ENCODE data around the gene ZNF609. TPM values are rescaled to one million over a fixed set of nuclear protein-coding genes. Genes with fewer than 3 reads are reported as not detected.
A peak's percentile ranks its signal among the peaks of the same experiment; 100 is the strongest.

Gene ZNF609
- polyA plus RNA-seq, 1 experiment: 28.9 TPM

GRCh38 chr15:64502551-64502950 lies 42.2 kb downstream of the ZNF609 start:
- Histone ChIP-seq H3K4me3 (ENCODE audit: low read depth, low read length) (no peak overlapping the region), H3K27me3 (ENCODE audit: control insufficient read depth, insufficient read depth, low read length) (no peaks in the 10 kb centered on the region), H3K9me3 (ENCODE audit: control insufficient read depth, insufficient read depth, low read length) (no peaks in the 10 kb centered on the region), H3K27ac (ENCODE audit: low read depth, low read length) (peak overlapping the region; percentile 65)
- ChIA-PET CTCF (no interaction called here), POLR2A (interaction anchor here (0.5 to 1.1 kb wide), 3 partner anchors 43 to 183 kb away, joined by 3 to 4 read pairs (median 3); partner anchors contain the start of genes PCLAF and ZNF609)
- TF ChIP-seq, protein P1, sequence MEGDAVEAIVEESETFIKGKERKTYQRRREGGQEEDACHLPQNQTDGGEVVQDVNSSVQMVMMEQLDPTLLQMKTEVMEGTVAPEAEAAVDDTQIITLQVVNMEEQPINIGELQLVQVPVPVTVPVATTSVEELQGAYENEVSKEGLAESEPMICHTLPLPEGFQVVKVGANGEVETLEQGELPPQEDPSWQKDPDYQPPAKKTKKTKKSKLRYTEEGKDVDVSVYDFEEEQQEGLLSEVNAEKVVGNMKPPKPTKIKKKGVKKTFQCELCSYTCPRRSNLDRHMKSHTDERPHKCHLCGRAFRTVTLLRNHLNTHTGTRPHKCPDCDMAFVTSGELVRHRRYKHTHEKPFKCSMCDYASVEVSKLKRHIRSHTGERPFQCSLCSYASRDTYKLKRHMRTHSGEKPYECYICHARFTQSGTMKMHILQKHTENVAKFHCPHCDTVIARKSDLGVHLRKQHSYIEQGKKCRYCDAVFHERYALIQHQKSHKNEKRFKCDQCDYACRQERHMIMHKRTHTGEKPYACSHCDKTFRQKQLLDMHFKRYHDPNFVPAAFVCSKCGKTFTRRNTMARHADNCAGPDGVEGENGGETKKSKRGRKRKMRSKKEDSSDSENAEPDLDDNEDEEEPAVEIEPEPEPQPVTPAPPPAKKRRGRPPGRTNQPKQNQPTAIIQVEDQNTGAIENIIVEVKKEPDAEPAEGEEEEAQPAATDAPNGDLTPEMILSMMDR (IDR thresholded peaks at IDR 0.05; ENCODE audit: low read depth, low read length): no peak
- DNase-seq (ENCODE audit: low read depth, low spot score): no peak

DNA sequence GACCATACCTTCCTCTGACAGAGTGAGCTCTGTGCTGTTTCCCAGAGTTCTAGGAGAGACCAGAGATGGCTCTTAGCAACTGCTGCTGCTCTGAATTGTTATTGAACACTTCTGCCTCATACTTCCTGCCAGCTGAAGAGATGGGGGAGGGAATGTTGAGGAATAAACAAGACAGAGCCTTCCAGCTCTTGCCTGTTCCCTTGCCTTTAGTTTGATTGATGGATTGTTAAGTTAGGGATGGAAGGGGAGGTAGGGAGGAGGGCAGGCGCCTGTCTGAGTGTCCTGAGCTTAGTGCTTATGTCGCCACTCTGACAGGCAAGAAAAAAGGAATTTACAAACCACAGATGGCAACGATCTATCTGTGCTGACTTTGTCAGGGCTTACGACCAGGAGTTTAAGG lies 42.8 kb downstream of the ZNF609 start:
- peak overlapping the region; percentile 65 for H3K27ac ChIP-seq (ENCODE audit: low read depth, low read length)
- H3K9me3 ChIP-seq (ENCODE audit: control insufficient read depth, insufficient read depth, low read length): no peaks in the 10 kb centered on the region
- peak; percentile 24 for DNase-seq (ENCODE audit: low read depth, low spot score)
- POLR2A ChIA-PET: interaction anchor here (0.5 to 1.1 kb wide), 4 partner anchors 13 to 184 kb away, joined by 3 to 5 read pairs (median 4); partner anchors contain the start of genes PCLAF and ZNF609
- H3K4me3 ChIP-seq (ENCODE audit: low read depth, low read length): no peak overlapping the region
- CTCF ChIA-PET: no interaction called here
- TF ChIP-seq, protein P1 (IDR thresholded peaks at IDR 0.05; ENCODE audit: low read depth, low read length): no peak
- no peaks in the 10 kb centered on the region for H3K27me3 ChIP-seq (ENCODE audit: control insufficient read depth, insufficient read depth, low read length)

DNA sequence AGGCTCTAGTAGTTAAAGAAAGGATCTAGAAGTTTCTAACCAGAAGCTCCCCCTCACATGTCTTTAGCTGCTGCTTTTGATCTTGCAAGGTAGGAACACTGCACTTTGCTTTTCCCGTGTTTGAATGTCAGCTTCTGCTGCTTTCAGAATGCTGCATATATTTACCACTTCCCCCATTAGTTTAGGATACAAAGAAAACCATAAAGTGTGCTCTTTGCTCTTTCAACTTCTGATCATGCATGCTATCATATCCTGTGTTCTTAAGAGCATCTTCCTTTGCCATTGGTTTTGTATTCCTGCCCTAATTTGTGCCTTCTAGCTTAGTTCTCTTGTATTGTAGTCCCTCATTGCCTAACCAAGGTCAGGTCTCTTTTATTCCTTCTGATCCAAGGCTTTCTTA lies 43.3 kb downstream of the ZNF609 start:
- POLR2A ChIA-PET: interaction anchor here (0.7 to 1.1 kb wide), 2 partner anchors 13 to 122 kb away, joined by 4 to 5 read pairs; partner anchors contain the start of gene PCLAF
- TF ChIP-seq, protein P1 (IDR thresholded peaks at IDR 0.05; ENCODE audit: low read depth, low read length): no peak
- Histone ChIP-seq H3K4me3 (ENCODE audit: low read depth, low read length) (no peak overlapping the region), H3K9me3 (ENCODE audit: control insufficient read depth, insufficient read depth, low read length) (no peaks in the 10 kb centered on the region), H3K27ac (ENCODE audit: low read depth, low read length) (peak overlapping the region; percentile 65), H3K27me3 (ENCODE audit: control insufficient read depth, insufficient read depth, low read length) (no peaks in the 10 kb centered on the region)
- DNase-seq (ENCODE audit: low read depth, low spot score): no peak
- CTCF ChIA-PET: no interaction called here

DNA sequence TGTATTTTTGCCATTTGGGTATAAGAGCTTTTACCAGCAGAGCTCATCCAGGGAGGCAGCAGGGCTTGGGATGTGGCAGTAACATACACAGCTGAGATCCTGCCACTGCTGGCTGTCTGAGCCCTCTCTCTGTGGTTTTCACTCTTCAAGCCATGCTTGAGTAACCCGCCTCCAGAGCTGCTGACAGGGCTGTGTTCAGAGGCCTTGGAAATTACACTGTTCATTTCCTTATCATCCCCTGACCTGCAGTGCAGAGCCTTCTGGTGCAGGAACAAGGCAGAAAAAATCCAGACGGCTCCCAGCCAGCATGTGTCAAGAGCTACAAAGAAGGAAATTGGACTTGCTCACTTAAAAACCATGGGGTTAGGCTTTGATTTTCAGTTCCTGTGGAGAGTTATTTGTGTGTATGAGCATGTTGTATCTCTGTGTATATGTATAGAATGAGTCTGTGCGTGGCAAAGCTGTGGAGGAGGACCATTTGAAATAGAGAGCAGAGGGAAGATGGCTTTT lies 47.0 kb downstream of the ZNF609 start:
- Histone ChIP-seq H3K4me3 (ENCODE audit: low read depth, low read length) (no peak overlapping the region), H3K27me3 (ENCODE audit: control insufficient read depth, insufficient read depth, low read length) (no peaks in the 10 kb centered on the region), H3K27ac (ENCODE audit: low read depth, low read length) (peak overlapping the region; percentile 62), H3K9me3 (ENCODE audit: control insufficient read depth, insufficient read depth, low read length) (no peaks in the 10 kb centered on the region)
- POLR2A ChIA-PET: interaction anchor here (0.6 to 1.5 kb wide), 5 partner anchors 15 to 249 kb away, joined by 3 to 6 read pairs (median 5); no protein-coding TSS in a partner anchor
- CTCF ChIA-PET: no interaction called here
- peak; percentile 71 for DNase-seq (ENCODE audit: low read depth, low spot score)
- TF ChIP-seq, protein P1 (IDR thresholded peaks at IDR 0.05; ENCODE audit: low read depth, low read length): no peak

- POLR2A ChIA-PET: interaction anchor here (0.6 to 1.5 kb wide), 4 partner anchors 14 to 249 kb away, joined by 3 to 6 read pairs (median 5); no protein-coding TSS in a partner anchor
- Histone ChIP-seq H3K27me3 (ENCODE audit: control insufficient read depth, insufficient read depth, low read length) (no peaks in the 10 kb centered on the region), H3K27ac (ENCODE audit: low read depth, low read length) (no peak overlapping the region), H3K9me3 (ENCODE audit: control insufficient read depth, insufficient read depth, low read length) (no peaks in the 10 kb centered on the region), H3K4me3 (ENCODE audit: low read depth, low read length) (no peak overlapping the region)
- TF ChIP-seq, protein P1 (IDR thresholded peaks at IDR 0.05; ENCODE audit: low read depth, low read length): no peak
- CTCF ChIA-PET: no interaction called here
- DNase-seq (ENCODE audit: low read depth, low spot score): no peak
Measured at GRCh38 chr15:64507845-64508244, 47.5 kb downstream of the ZNF609 start.
